GM12865 (cell line): ENCODE results near the gene ORMDL1.

Experiments
- DNase-seq: peaks from one replicate; pipeline ENCODE4 v3.0.0; 2010; ENCODE audit warnings: low read depth
- H3K4me3 ChIP-seq: 2 replicates; pipeline ENCODE4 v1.5.1; 2011; ENCODE audit warnings: mild to moderate bottlenecking, low read depth, low read length, control low read depth
- CTCF ChIP-seq: IDR thresholded peaks from 2 replicates; pipeline ENCODE4 v1.5.1; 2011; ENCODE audit warnings: low read length, control low read depth, low read depth, inconsistent platforms; ENCODE audit not compliant: insufficient read depth; ENCODE audit errors: missing control alignments

Gene ORMDL1, protein sequence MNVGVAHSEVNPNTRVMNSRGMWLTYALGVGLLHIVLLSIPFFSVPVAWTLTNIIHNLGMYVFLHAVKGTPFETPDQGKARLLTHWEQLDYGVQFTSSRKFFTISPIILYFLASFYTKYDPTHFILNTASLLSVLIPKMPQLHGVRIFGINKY

GRCh38 chr2:189783927-189784867 lies at the start of gene ORMDL1, which contains the start of gene PMS1:
TSS of gene ORMDL1 (minus strand) at chr2:189784339. CDS start at chr2:189782595, 1,744 bp downstream.
TSS of gene PMS1 (plus strand) at chr2:189784450. CDS start at chr2:189791810, 7,360 bp downstream.
- peak; percentile 98 for DNase-seq
- no peak for TF ChIP-seq CTCF
- H3K4me3 ChIP-seq = peak within 1 kb of the TSS; percentile 82

DNA sequence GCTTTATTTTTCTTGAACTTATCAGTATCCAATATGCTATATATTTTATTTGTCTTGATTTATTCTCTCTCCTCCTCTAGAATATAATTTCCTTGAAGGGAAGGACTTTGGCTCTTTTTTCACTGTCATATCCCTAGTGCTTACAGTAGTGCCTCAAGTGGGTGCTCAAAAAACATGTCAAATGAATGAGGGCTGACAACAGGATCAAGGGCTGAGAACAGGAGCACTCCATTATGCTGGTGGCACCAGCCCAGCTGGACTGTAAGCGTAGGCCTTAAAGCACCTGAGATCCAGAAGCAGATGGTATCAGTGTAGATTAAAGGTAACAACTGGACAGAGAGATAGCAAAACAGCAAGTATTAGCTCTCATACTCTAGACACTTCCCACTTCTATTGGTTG lies 46.4 kb upstream of the ORMDL1 start:
- H3K4me3 ChIP-seq = no peak overlapping the region
- TF ChIP-seq CTCF = no peak
- DNase-seq = no peak

DNA sequence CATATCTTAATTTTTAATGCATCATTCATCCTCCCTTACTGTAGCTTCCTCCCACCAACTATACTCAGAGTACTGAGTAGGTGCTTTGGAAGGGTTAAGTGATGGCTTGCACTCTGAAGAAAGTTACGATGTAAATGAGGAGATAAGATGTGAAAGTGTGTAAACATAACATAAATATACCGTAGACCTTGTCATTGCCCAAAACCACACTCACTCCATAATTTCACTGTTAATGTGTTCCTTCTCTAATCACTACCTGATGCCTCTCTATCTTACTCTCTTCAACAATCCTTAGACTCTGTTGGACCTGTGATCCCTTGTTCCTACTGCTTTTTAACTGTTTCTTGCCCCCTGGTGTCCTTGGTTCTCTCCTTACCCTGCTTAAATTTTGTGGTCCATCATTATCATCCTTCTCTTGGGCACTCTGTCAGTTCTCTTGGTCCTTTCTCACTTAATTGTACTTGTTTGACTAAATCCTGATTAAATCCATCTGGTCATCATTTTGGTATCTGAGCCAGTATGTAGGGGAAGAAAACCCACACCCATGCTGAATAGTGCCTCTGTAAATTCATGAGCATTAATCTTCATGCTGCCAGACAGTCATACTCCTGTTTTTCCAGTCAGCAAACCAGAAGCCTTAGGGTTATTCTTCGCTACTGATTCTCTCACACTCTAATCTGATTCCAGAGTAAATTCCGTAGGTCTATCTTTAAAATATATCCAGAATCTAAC lies 45.1 kb upstream of the ORMDL1 start:
- no peak for DNase-seq
- H3K4me3 ChIP-seq = no peak overlapping the region
- TF ChIP-seq CTCF = no peak

DNA sequence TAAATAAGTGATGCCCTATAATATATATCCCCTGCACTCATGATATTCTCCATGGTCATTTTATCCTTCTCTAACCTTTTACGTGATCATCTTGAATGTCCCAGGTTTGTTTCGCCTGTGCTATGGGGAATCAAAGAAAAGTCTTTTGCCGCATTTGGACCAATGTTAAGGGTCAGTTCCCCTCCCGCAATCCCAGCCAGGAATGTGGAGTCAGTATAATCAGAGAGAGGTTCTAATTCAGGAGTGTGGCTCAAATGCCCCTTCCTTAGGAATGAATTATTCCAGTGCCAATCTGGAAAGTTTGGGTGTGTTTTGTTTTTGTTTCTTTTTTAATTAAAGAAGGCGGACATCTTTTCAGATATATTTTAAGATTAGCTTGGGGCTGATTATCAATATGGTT lies 41.9 kb upstream of the ORMDL1 start:
- no peak for TF ChIP-seq CTCF
- H3K4me3 ChIP-seq = no peak overlapping the region
- DNase-seq = no peak

GRCh38 chr2:189824694-189825396 lies 40.7 kb upstream of the ORMDL1 start:
- no peak for DNase-seq
- no peak overlapping the region for H3K4me3 ChIP-seq
- TF ChIP-seq CTCF = no peak

DNA sequence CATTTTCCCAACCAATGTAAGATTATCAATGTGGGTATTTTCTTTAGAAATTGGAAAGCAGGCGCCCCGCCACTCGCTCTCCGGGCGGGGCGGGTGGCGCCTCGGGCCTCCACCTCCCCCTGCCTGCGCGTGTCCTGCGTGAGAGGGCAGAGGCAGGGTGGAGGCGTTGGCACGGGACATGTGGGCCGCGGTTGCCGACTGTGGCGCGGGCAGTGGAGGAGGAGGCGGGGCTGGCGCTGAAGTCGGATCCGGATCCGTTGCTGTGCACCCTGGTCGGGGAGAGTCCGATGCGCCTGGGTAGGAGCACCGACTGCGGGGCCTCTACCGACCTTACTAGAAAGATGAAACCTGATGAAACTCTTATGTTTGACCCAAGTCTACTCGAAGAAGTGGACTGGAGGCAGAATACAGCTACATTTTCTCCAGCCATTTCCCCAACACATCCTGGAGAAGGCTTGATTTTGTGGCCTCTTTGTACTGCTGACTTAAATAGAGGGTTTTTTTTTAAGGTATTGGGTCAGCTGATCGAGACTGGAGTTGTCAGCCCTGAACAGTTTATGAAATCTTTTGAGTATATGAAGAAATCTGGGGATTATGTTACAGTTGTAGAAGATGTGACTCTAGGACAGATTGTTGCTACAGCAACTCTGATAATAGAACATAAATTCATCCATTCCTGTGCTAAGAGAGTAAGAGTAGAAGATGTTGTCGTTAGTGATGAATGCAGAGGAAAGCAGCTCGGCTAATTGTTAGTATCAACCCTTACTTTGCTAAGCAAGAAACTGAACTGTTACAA lies 38.0 kb upstream of the ORMDL1 start:
- H3K4me3 ChIP-seq = no peak overlapping the region
- DNase-seq = no peak
- no peak for TF ChIP-seq CTCF
